SU-DHL-6 (cell line): ENCODE results near the gene NPPA.

Source experiments
- H2AFZ ChIP-seq: fragments of 200-600 bp; sonication (generic); 2 replicates; pipeline ENCODE4 v1.6.1; 2014; ENCODE audit warnings: low read depth, mild to moderate bottlenecking, moderate library complexity, mixed read lengths, antibody characterized with exemption, low read length; ENCODE audit not compliant: severe bottlenecking
- H3F3A ChIP-seq: fragments of 200-600 bp; shearing (Covaris generic); 2 replicates; pipeline ENCODE4 v1.6.0; 2016; ENCODE audit warnings: antibody characterized with exemption, mild to moderate bottlenecking; ENCODE audit not compliant: insufficient read depth
- H3K27ac ChIP-seq: fragments of 200-600 bp; sonication (generic); 2 replicates; pipeline ENCODE4 v1.5.1; 2016; ENCODE audit warnings: low read depth, mild to moderate bottlenecking, low read length, moderate library complexity, mixed read lengths
- H3K27me3 ChIP-seq: fragments of 200-600 bp; sonication (generic), shearing (Covaris generic); 2 replicates; pipeline ENCODE4 v1.6.0; 2014; ENCODE audit warnings: mild to moderate bottlenecking, low read length
- H3K36me3 ChIP-seq: fragments of 200-600 bp; sonication (generic); 2 replicates; pipeline ENCODE4 v1.6.1; 2014; ENCODE audit warnings: mild to moderate bottlenecking, low read length, mixed read lengths
- H3K4me2 ChIP-seq: fragments of 300-600, 200-600 bp; shearing (Covaris generic), sonication (generic); 2 replicates; pipeline ENCODE4 v1.6.0; 2014; ENCODE audit warnings: low read length, low read depth, mild to moderate bottlenecking; ENCODE audit not compliant: poor library complexity, severe bottlenecking
- H3K4me3 ChIP-seq: fragments of 200-600 bp; sonication (generic); 2 replicates; pipeline ENCODE4 v1.5.1; 2014; ENCODE audit warnings: antibody characterized with exemption, low read length, mild to moderate bottlenecking, mixed read lengths; ENCODE audit not compliant: insufficient read depth, poor library complexity, severe bottlenecking
- H3K79me2 ChIP-seq: fragments of 200-600 bp; sonication (generic); 2 replicates; pipeline ENCODE4 v1.6.1; 2014; ENCODE audit warnings: mild to moderate bottlenecking, low read length, moderate library complexity; ENCODE audit not compliant: insufficient read depth
- H3K9ac ChIP-seq: fragments of 200-600 bp; sonication (generic); 2 replicates; pipeline ENCODE4 v1.7.0; 2014; ENCODE audit warnings: mild to moderate bottlenecking, low read length
- H3K9me2 ChIP-seq: fragments of 200-600 bp; sonication (generic); replicated peaks from 2 replicates; pipeline ENCODE4 v1.6.1; 2014; ENCODE audit warnings: low read length; ENCODE audit not compliant: insufficient read depth
- H3K9me3 ChIP-seq: fragments of 200-600 bp; sonication (generic); 2 replicates; pipeline ENCODE4 v1.6.1; 2014; ENCODE audit warnings: low read length, mixed read lengths; ENCODE audit not compliant: insufficient read depth
- H4K20me1 ChIP-seq: fragments of 200-600 bp; sonication (generic); 2 replicates; pipeline ENCODE4 v1.6.1; 2014; ENCODE audit warnings: low read depth, mild to moderate bottlenecking, antibody characterized with exemption, low read length, moderate library complexity, mixed read lengths
- EZH2phosphoT487 ChIP-seq: fragments of 200-600 bp; sonication (generic), shearing (Covaris generic); conservative IDR thresholded peaks from 2 replicates; pipeline ENCODE4 v1.6.1; 2018; ENCODE audit warnings: mild to moderate bottlenecking, antibody characterized with exemption, low read length, moderate library complexity, mixed read lengths
- TF ChIP-seq, protein P1 (sequence below): fragments of 200-600 bp; sonication (generic); IDR thresholded peaks from one replicate; pipeline ENCODE4 v1.5.1; 2017; ENCODE audit warnings: antibody characterized with exemption, mild to moderate bottlenecking, low read length, moderate library complexity; ENCODE audit not compliant: insufficient read depth, poor library complexity, severe bottlenecking

The NPPA gene

GRCh38 chr1:11800391-11800755, 47.2 kb downstream of the NPPA start:
- Histone ChIP-seq H3K9me3 (no peaks in the 10 kb centered on the region), H3F3A (peaks cover 10% of the 10 kb centered on the region), H3K27ac (no peak overlapping the region), H3K4me3 (no peak overlapping the region), H3K9me2 (no peaks in the 10 kb centered on the region), H3K4me2 (no peak overlapping the region), H3K79me2 (peaks cover 11% of the 10 kb centered on the region), H3K36me3 (peaks cover 2% of the 10 kb centered on the region; the same call in 1 of the 2 replicates), H3K9ac (no peak overlapping the region), H4K20me1 (no peaks in the 10 kb centered on the region), H3K27me3 (no peaks in the 10 kb centered on the region), H2AFZ (no peak overlapping the region)
- TF ChIP-seq, protein P1, sequence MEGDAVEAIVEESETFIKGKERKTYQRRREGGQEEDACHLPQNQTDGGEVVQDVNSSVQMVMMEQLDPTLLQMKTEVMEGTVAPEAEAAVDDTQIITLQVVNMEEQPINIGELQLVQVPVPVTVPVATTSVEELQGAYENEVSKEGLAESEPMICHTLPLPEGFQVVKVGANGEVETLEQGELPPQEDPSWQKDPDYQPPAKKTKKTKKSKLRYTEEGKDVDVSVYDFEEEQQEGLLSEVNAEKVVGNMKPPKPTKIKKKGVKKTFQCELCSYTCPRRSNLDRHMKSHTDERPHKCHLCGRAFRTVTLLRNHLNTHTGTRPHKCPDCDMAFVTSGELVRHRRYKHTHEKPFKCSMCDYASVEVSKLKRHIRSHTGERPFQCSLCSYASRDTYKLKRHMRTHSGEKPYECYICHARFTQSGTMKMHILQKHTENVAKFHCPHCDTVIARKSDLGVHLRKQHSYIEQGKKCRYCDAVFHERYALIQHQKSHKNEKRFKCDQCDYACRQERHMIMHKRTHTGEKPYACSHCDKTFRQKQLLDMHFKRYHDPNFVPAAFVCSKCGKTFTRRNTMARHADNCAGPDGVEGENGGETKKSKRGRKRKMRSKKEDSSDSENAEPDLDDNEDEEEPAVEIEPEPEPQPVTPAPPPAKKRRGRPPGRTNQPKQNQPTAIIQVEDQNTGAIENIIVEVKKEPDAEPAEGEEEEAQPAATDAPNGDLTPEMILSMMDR = no peak
- TF ChIP-seq EZH2phosphoT487 = no peak

DNA sequence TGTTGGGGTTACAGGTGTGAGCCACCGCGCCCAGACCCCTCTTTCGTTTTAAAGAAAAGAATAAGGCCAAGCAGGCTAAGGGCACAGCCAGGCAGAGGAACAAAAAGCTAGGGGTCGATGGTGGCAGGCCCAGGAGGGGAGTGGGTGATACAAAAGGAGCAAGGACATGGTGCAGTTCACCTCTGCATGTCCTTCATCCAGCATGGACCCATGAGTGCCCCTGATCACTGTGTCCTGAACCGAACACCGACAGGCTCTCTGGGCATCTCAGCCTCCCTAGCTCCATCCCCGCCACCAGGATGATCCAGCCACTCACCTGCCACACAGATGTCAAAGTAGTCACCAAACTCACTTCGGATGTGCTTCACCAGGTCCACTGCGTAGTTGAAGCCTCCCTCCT, 47.7 kb downstream of the NPPA start:
- no peak overlapping the region for H3K9ac ChIP-seq
- no peaks in the 10 kb centered on the region for H4K20me1 ChIP-seq
- H2AFZ ChIP-seq = no peak overlapping the region
- H3K9me3 ChIP-seq = no peaks in the 10 kb centered on the region
- H3K79me2 ChIP-seq = peaks cover 6% of the 10 kb centered on the region
- H3K27me3 ChIP-seq = no peaks in the 10 kb centered on the region
- H3K9me2 ChIP-seq = no peaks in the 10 kb centered on the region
- TF ChIP-seq, protein P1 = no peak
- no peak for TF ChIP-seq EZH2phosphoT487
- H3K27ac ChIP-seq = no peak overlapping the region
- peaks cover 3% of the 10 kb centered on the region; the same call in 1 of the 2 replicates for H3K36me3 ChIP-seq
- no peak overlapping the region for H3K4me3 ChIP-seq
- H3F3A ChIP-seq = peaks cover 7% of the 10 kb centered on the region
- no peak overlapping the region for H3K4me2 ChIP-seq

GRCh38 chr1:11799099-11799498, 48.5 kb downstream of the NPPA start:
- Histone ChIP-seq H3K9ac (no peak overlapping the region), H3K79me2 (no peaks in the 10 kb centered on the region; the same call in 1 of the 2 replicates), H3K36me3 (peaks cover 3% of the 10 kb centered on the region; the same call in 1 of the 2 replicates), H2AFZ (no peak overlapping the region), H3K9me3 (no peaks in the 10 kb centered on the region), H3K27me3 (no peaks in the 10 kb centered on the region), H3K4me3 (no peak overlapping the region), H3F3A (no peaks in the 10 kb centered on the region), H3K27ac (no peak overlapping the region), H3K4me2 (no peak overlapping the region), H3K9me2 (no peaks in the 10 kb centered on the region), H4K20me1 (no peaks in the 10 kb centered on the region)
- TF ChIP-seq, protein P1 = no peak
- TF ChIP-seq EZH2phosphoT487 = no peak
